Urothelium cell line (cell line): ENCODE data around the gene ZDHHC1.
"Not testable (repeated sequence)": the region's sequence is repeated elsewhere in the genome, so short reads cannot be mapped to it uniquely, and the experiment has no call there.

Experiments
- DNase-seq: peaks from one replicate; pipeline ENCODE4 v3.0.0; 2011; ENCODE audit warnings: low spot score, mixed read lengths
- FAIRE-seq: peaks from 2 replicates; lab custom pipeline; 2011; peaks lifted over from hg19 to GRCh38; lab: Jason Lieb, UNC

ZDHHC1 gene

DNA sequence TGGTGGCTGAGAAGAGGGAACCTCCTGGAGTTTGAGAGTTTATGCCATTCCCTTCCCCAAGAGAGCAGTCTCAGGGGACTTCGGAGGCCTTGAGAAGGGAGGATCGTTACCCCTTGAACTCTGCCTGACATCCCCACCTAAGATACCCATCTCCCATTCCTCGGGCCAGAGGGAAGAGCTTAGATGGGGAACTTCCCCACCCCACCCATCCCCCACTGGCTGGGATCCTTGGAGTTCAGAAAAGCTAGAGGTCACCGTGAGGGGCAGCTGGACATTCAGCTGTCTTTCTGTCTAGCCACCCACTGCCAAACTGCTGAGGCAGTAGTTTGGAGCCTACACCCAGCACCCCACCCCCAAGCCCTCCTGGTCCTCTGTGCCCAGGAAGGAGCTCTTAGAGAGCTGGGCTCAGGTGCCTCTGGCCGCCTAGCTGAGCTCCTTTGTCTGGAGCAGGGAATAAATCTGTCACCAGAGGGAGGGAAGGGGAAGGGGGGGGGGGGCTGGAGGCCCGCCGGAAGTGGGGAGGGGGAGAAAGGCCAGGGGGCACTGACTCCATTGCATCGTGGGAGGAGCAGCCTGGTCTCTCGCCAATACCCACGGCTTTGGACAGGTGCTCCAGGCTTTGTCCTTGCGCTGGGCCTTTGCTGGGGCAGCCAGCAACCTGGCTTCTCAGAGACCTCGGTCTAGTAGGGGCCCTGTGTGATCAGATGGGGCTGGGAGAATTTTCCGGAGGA is 15.7 kb upstream of the ZDHHC1 start:
- no peak for FAIRE-seq
- no peak for DNase-seq

DNA sequence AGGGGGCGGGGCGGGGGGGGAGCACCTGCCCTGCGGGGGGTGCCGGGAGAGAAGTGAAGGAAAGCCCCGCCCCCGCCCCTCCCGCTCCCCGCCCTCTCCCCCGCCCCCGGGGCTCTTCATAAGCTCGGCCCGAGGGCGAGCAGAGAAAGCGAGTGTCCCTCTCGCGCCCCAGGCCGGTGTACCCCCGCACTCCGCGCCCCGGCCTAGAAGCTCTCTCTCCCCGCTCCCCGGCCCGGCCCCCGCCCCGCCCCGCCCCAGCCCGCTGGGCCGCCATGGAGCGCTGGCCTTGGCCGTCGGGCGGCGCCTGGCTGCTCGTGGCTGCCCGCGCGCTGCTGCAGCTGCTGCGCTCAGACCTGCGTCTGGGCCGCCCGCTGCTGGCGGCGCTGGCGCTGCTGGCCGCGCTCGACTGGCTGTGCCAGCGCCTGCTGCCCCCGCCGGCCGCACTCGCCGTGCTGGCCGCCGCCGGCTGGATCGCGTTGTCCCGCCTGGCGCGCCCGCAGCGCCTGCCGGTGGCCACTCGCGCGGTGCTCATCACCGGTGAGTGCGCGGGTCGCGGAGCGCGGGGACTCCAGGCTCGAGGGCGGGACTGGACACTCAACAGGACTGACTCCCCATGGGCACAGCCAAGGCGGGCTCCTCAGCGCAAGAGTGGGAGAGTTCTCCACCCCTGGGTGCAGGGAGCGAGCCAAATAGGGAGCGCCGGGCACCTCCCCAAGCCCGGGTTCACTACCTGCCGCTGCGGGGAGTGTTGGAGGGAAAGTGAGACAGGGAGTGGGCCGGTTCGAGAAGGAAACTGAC is 14.9 kb upstream of the ZDHHC1 start, which contains the start of gene HSD11B2:
HSD11B2 (plus strand) TSS at position 145 of the 798 bp plus-strand sequence; CDS start at position 273, 128 bp downstream.
- no peak for FAIRE-seq
- DNase-seq: peak; percentile 89

DNA sequence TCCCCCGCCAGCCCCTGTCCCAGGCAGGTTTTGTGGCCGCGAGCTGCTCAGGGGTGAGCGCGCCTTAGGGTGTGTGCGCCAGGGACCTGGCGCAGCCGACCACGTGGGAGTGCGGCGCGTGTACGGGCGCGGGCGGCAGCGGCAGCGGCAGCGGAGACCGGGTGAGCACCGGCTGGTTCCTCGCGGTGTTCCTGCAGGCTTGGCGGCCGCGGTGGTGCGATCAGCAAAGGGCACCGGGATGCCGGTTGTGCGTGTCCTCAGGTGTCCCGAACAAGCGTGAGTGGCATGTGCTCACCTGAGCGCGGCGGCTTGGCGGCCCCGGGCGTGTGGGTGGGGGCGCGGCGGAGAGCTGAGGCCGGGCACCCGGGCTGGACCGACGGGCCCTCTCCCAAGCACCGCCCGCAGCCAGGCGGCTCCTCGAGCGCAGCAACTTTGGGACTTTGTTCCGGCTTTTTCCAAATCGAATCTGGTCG is 14.3 kb upstream of the ZDHHC1 start:
- FAIRE-seq (no peak), DNase-seq (no peak)

DNA sequence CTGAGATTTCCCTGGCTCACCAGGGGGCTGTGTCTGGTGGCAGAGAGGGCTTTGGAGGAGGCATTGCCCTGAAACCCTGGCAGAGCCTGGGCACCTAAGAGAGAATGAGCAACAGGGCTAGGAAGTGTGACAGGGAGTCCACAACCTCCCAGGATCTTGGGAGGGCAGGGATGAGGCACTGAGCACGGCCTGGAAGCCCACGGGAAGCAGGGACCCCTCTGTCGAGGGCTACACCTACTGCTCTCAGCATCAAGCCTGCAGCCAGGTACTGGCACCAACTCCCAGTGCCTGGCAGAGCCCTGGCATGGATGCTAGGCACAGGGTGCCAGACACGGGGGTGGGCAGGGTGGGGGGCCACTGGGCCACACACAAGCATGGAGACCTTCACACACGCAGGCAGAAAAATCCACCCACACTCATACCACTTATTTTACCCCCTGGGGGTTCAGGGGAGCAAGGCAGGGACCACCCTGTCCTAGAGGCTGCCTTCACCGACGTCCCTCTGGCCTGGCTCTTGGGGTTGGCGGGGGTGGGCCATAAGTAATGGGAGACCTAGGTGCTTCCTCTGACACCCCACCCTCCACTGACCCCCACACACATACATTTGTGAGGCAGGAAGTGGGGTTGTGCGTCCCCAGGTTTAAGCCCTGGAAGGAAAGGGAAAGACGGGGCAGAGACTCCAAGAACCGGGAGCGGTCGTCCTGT is 13.7 kb upstream of the ZDHHC1 start:
- no peak for FAIRE-seq
- DNase-seq: no peak

DNA sequence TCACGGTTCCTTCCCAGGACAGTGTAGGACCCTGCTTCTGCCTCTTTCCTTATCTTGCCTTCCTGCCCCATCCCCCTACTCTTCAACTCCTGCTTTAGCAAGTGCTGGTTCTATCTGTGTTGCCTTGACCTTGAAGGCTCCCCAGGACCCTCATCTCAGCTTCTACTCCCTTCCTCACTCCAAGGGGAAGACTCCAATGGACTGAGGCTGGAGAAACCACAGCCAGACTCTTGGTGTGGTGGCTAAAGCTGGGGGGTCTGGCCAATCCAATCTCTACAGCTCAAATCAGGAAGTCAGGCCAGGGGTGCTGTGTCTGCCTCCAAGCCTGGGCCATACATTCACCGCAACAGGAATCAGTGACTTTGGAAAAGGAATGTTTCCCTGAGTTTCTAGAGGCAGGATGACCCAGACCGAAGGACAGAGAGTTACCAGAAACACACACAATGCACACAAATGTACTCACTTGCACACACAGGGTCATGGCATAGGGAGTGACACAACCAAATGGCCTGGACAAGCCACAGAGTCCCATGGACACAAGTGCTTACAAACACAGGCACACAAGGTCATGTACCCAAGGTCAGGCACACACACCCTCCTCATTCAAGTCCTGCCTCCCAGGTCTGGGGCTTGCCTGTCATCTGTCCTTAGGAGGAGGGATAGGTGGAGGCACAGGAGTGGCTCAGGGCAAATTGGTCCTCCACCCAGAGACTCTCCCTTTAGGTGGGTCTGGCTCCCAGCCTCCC is 12.9 kb upstream of the ZDHHC1 start:
- DNase-seq: no peak
- no peak for FAIRE-seq

DNA sequence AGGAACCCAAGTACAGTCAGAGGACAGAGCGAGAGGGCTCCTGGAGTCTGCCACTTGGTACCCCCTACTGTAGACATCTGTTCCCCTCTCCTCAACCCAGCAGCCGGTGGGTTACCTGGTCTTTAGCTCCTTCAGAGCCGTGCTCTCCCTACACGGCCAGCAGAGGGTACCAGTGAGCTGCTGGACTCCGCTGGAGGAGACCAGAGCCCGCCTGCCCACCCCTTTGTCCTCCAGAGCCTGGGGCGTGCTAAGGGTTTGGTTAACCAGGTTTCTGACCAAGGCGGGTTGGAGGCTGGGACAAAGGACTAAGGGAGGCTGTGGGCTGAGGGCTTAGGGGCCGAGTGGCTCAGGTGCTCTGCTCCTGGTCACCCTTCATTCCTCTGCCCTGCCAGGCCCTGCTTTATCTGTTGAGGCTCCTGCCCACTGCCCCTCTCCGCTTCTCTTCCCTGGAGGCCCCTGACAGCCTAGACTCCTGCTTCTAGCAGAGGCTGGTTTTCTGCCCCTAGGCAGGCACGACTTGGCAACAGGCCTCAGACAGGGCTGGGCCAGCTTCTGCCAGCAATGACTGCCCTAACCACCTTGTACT is 12.0 kb upstream of the ZDHHC1 start:
- no peak for FAIRE-seq

DNA sequence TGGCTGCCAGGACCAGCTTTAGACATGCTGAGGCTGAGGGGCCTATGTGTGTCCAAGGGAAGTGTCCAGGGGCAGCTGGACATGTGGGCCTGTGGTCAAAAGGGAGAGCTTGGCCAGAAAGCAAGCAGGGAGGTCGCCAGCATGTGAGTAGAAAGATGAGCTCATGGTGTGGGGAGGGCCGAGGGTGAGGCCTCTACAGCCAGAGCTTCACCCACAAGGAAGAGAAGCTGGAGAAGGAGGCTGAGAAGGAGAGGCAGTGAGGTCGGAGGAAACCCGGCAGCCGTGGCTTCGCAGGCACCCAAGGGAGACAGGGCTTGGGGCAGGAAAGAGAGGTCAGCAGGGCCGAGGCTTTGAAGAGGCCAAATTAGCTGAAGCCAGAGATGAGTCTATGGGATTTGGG is 10.7 kb upstream of the ZDHHC1 start:
- no peak for FAIRE-seq

More for the DNA sequence above, 12.0 kb upstream of the ZDHHC1 start:
- peak; percentile 74 for DNase-seq

DNA sequence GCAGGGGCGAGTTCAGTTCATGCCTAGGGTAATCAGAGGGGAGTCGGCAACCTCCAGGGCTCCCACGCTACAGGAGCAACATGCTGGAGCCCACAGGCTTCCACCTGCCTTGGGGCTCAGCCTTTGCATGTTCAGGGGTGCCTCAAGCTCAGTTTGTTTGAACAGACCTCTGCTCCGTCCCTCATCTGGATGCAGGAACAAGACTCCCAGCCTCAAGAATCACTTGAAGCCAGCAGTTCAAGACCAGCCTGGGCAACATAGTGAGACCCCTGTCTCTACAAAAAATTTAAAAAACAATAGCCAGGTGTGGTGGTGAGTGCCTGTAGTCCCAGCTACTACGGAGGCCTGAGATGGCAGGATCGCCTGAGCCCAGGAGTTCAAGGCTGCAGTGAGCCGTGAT is 9.7 kb upstream of the ZDHHC1 start:
- DNase-seq (no peak), FAIRE-seq (no peak)

More for the DNA sequence above, 10.7 kb upstream of the ZDHHC1 start:
- DNase-seq: no peak

DNA sequence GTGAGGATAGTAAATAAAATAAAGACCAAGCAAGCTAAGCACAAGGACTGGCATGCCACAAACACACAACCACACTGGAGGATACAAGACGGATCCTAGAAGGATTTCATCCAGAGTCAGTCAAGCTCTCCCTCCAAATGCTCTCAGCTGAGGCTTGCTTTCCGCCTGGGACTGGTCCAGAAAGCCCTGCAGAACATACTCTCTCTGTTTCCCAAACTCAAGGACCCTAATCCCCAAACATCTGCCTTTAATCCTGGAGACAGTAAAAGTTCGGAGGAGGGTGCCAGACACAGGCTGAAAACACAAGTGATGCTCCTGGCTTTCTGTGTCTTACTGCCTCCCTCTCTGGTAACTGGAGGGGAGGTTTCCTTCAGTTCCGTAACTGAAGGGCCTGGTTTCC is 9.3 kb upstream of the ZDHHC1 start:
- no peak for DNase-seq
- FAIRE-seq: no peak

DNA sequence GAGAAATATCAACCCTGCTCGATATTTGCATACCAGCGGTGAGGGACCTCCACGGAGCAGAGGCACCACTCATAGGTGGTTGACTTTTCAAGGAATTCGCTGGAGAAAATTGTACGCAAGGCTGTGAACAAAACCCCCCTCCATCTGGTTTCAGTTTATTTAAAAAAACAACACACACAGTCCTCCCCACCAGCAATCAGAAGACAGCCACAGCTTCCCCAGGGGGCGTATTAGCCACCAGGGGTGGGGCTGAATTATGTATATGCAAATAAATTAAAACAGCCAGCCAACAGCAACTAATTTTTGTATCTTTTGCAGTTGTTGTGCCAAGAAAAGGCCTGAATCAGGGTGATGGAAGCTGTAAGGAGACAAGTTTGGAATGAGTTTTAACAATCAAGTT is 8.8 kb upstream of the ZDHHC1 start:
- DNase-seq: no peak
- FAIRE-seq: no peak

DNA sequence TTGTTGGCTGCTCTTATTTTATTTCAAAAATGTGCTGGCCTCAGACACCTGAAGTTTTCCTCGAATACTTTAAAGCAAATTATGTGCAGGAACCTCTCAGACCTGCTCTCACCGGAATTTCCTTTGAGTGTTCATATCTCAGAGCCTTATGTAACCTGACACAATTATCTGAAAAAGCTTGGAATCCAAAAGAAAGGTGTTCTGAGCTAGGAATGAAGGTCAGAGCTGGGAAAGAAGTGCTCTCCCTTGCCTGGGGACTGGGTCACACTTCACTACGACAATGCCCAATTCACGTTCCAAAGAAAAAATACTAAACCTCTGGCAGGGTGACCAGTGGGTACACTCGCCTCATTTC is 8.0 kb upstream of the ZDHHC1 start:
- no peak for FAIRE-seq

DNA sequence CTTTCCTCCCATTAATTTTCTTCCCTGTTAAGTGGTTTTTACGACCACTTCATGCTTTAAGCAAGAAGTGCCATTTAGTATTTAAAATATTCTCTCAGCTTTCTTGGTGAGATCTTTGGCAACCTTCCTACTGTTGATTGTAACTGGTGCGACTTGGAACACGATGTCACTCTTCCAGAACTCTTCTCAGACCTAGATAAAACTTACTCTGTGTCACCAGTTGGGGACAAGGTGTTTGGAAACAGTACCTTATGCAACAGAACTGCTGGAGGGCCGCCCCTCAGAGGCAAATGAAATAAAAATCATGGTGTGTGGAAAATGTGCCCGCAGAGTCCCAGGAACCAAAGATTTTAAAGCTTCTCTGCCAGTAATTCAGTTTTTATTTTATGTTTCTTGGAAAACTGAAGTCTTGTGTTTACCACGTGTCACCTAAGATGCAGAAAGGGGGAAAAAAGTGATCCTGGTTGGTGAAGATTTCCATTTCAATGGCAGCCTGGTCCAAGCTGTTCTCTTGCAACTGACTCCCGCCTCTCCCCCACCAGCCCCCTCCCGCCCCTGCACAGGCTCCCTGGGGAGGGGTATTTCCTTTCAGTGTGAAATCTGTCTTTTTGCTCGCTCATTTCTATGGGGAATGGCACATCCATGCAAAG is 7.5 kb upstream of the ZDHHC1 start:
- FAIRE-seq: no peak
- DNase-seq: no peak

More for the DNA sequence above, 8.0 kb upstream of the ZDHHC1 start:
- DNase-seq: no peak

DNA sequence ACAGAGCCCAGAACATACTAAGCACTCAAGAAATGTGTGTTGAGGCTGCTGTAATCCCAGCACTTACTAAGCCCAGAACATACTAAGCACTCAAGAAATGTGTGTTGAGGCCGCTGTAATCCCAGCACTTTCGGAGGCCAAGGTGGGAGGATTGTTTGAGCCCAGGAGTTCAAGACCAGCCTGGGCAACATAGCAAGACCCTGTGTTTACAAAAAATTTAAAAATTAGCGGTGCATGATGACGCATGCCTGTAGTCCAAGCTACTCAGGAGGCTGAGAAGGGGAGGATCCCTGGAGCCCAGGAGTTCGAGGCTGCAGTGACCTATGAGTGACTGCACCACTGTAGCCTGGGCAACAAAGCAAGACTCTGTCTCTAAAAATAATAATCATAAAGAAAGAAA is 6.7 kb upstream of the ZDHHC1 start:
- FAIRE-seq (no peak), DNase-seq (no peak)

DNA sequence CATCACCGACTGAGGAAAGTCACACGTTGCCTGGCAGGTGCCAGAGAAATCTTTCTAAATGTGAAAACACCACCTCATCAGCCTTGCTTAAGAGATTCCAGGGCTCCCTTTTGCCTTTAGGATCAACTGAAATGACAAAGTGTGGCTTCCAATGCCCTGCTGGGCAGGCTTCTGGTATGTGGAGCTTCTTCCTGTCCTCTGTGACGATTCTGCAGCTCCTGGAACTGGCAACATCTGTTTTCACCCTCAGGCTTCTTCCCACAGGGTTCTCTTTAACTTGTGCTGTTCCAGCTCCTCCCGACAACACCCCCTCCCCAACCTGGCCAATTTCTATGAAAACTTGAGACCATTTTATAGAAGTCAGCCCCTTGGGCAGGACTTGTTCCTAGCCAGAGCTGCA is 4.8 kb upstream of the ZDHHC1 start:
- no peak for FAIRE-seq

DNA sequence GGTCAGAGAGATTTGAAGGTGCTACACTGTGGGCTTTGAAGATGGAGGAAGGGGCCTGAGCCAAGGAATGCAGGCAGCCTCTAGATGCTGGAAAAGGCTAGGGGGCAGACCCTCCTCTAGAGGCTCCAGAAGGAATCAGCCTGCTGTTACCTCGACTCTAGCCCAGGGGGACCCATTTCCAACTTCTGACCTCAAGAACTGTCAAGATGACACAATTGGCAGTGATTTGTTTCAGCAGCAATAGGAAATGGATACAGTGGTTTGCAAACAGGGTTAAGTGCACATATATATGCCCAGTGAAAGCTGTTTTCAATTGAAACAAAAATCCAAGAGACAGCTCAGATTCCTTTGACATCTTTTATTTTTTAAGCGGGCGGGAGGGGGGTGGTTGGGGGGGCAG is 3.7 kb upstream of the ZDHHC1 start:
- DNase-seq (no peak), FAIRE-seq (no peak)

More for the DNA sequence above, 4.8 kb upstream of the ZDHHC1 start:
- DNase-seq: no peak

DNA sequence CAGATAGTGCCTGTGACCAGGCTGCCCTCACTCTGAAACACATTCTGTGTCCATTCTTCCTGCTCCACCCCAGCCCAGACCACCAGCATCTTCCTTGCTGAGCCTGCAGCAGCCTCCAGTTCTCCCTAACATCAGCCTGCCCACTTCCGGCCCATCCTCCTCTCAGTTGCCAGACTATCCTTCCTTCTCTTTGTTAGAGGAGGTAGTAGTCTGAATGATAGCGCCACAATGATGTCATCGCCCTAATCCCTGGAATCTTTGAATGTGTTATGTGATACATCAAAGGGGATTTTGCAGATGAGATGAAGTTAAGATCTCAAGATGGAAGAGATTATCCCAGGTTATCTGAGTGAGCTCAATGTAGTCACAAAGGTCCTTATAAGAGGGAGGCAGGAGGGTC is 3.2 kb upstream of the ZDHHC1 start:
- DNase-seq: no peak
- FAIRE-seq: no peak

DNA sequence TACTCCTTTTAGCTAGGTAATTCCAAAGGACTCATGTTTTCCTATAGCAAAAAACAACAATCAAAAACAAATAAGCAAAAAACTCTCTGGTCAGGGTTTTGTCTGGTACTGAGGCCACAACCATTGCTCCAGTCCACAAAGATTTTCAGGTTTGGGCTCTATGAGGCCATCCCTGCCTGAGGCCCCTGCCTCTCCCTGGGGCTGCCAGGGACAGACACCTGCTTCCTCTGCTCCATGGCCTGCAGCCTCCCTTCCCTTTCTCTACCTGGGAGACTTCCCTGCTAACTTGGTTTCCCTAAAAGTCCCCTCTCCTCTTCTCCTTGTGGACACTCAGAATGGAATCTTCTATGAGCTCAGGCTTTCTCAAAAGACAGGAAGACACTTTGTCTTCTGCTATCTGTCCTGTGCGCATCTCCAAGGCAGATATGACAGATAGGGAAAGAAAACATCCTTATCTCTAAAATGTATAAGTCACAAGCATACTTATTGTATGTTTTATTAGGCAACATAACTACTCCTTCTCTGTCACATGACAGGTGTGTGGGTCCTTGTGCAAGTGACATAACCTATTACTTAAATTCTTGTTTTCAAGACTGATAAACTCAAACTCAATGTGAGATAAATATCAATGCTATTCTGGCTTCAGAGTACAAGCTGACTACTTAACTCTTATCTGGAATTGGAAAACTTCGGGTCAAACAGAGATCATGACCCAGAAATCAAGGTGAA is 1.2 kb upstream of the ZDHHC1 start:
- DNase-seq: no peak
- no peak for FAIRE-seq

DNA sequence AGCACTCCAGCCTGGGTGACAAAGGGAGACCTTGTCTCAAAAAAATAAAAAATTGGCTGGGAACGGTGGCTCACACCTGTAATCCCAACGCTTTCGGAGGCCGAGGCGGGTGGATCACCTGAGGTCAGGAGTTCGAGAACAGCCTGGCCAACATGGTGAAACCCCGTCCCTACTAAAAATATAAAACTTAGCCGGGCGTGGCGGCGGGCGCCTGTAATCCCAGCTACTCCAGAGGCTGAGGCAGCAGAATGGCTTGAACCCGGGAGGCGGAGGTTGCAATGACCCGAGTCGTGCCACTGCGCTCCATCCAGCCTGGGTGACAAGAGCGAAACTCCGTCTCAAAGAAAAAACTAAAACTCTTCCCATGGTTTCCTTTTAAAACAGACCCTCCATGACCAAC is 856 bp downstream of the ZDHHC1 start:
- FAIRE-seq, DNase-seq: not testable (repeated sequence)
